MM.1S (cell line): ENCODE results near the gene RTN4RL2.

Experiments used
- CTCF ChIP-seq: fragments of 300-600 bp; sonication (generic); IDR thresholded peaks from 2 replicates; pipeline ENCODE4 v1.5.1; 2016; ENCODE audit warnings: antibody characterized with exemption, low read length, mixed read lengths
- EZH2 ChIP-seq: fragments of 300-600 bp; sonication (generic); optimal IDR thresholded peaks from 2 replicates; pipeline ENCODE3; 2017; ENCODE audit warnings: low read depth, mild to moderate bottlenecking, antibody characterized with exemption, low read length, mixed read lengths
- EZH2phosphoT487 ChIP-seq: fragments of 300-600 bp; sonication (generic); IDR thresholded peaks from 2 replicates; pipeline ENCODE4 v1.6.1; 2018; ENCODE audit warnings: antibody characterized with exemption, low read length

GRCh38 chr11:57477507-57478189 lies 17.3 kb downstream of the RTN4RL2 start:
- TF ChIP-seq CTCF (no peak), EZH2 (no peak), EZH2phosphoT487 (no peak)
